ENCODE results near the gene XPO6. TPM values are rescaled to one million over a fixed set of nuclear protein-coding genes. Genes with fewer than 3 reads are reported as not detected.

Gene XPO6
- total RNA-seq, 1 experiment from 2014 or later = 135 TPM

GRCh38 chr16:28096983-28097899, 114.5 kb downstream of the XPO6 start:
- in situ Hi-C loops (cut with HindIII; ENCODE audit: low pct_unique_long_range_greater_than_20kb, low sequenced_read_pairs) (no loop called here), intact Hi-C loops (cut with micrococcal nuclease; ENCODE audit: unreplicated experiment) (no loop called here)
- no peaks in the 10 kb centered on the region for H3K4me1 ChIP-seq (ENCODE audit: control insufficient read depth, insufficient read depth, low read length)
- DNase-seq (ENCODE audit: low read depth, low spot score) (no peak), ATAC-seq (no peak)
- POLR2A ChIA-PET = no interaction called here
- no peaks in the 10 kb centered on the region for H3K9me3 ChIP-seq (ENCODE audit: control insufficient read depth, insufficient read depth, low read depth, low read length)
- no peak overlapping the region for H3K27ac ChIP-seq (ENCODE audit: low read length)
- H3K27me3 ChIP-seq (ENCODE audit: control insufficient read depth, insufficient read depth, low read length) = no peaks in the 10 kb centered on the region
- H3K36me3 ChIP-seq (ENCODE audit: control insufficient read depth, insufficient read depth, low read length) = peaks cover 6% of the 10 kb centered on the region; the same call in 1 of the 2 replicates
- TF ChIP-seq TCF7L2 (IDR thresholded peaks at IDR 0.05; ENCODE audit: low read depth, low read length) (no peak), SIN3A (IDR thresholded peaks at IDR 0.05; ENCODE audit: borderline replicate concordance, insufficient read depth, low read depth, low read length) (no peak), REST (IDR thresholded peaks at IDR 0.05; ENCODE audit: insufficient read depth in 1 of 2, low read depth in 2 of 2, low read length in 1 of 2) (no peak), POLR2AphosphoS5 (IDR thresholded peaks at IDR 0.05; ENCODE audit: low read depth, low read length) (no peak)
- CTCF ChIA-PET = no interaction called here
- no TSS peak for BruUV-seq (replicated peaks)
- no peak overlapping the region for H3K4me3 ChIP-seq (ENCODE audit: low read depth in 2 of 2, low read length in 2 of 2)

DNA sequence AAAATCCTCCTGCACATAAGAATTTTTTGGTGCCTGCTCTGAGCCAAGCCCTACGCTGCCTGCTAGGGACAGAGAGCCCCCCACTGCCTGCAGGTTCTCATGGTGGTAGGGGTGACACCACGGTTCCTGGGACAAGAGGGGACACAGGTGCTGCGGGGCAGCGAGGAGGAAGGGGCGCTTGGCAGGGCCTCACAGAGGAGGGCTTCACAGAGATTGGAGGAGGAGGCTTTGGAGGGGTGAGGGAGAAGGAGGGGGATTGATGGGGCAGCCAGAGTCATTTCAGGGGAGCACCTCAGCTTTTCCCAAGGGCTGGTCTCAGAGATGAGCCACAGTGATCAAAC, 118.4 kb downstream of the XPO6 start:
- Histone ChIP-seq H3K9me3 (ENCODE audit: control insufficient read depth, insufficient read depth, low read depth, low read length) (no peaks in the 10 kb centered on the region), H3K27me3 (ENCODE audit: control insufficient read depth, insufficient read depth, low read length) (no peaks in the 10 kb centered on the region), H3K4me1 (ENCODE audit: control insufficient read depth, insufficient read depth, low read length) (no peaks in the 10 kb centered on the region), H3K27ac (ENCODE audit: low read length) (no peak overlapping the region), H3K36me3 (ENCODE audit: control insufficient read depth, insufficient read depth, low read length) (no peaks in the 10 kb centered on the region), H3K4me3 (ENCODE audit: low read depth in 2 of 2, low read length in 2 of 2) (no peak overlapping the region)
- ATAC-seq (no peak), DNase-seq (ENCODE audit: low read depth, low spot score) (no peak)
- ChIA-PET POLR2A (no interaction called here), CTCF (no interaction called here)
- in situ Hi-C loops (cut with HindIII; ENCODE audit: low pct_unique_long_range_greater_than_20kb, low sequenced_read_pairs) (no loop called here), intact Hi-C loops (cut with micrococcal nuclease; ENCODE audit: unreplicated experiment) (no loop called here)
- BruUV-seq (replicated peaks) = no TSS peak
- no peak for TF ChIP-seq SIN3A (IDR thresholded peaks at IDR 0.05; ENCODE audit: borderline replicate concordance, insufficient read depth, low read depth, low read length)
- TF ChIP-seq REST (IDR thresholded peaks at IDR 0.05; ENCODE audit: insufficient read depth in 1 of 2, low read depth in 2 of 2, low read length in 1 of 2) = no peak
- TF ChIP-seq TCF7L2 (IDR thresholded peaks at IDR 0.05; ENCODE audit: low read depth, low read length) = no peak
- no peak for TF ChIP-seq POLR2AphosphoS5 (IDR thresholded peaks at IDR 0.05; ENCODE audit: low read depth, low read length)
- no peak for TF ChIP-seq CTCF (IDR thresholded peaks at IDR 0.05)

Measured in Panc1 (cell line).